ENCODE data around the gene IFITM1. TPM values are rescaled to one million over a fixed set of nuclear protein-coding genes. Genes with fewer than 3 reads are reported as not detected.
A peak's percentile ranks its signal among the peaks of the same experiment; 100 is the strongest.

IFITM1 gene
- total and polyA plus RNA-seq, 2 experiments from 2014 or later = 68.9 to 74.3 TPM

- Histone ChIP-seq H3K27me3 (no peaks in the 10 kb centered on the region), H3K9me3 (ENCODE audit: low read depth) (no peaks in the 10 kb centered on the region), H3K4me1 (ENCODE audit: low read depth) (no peaks in the 10 kb centered on the region), H3K4me3 (no peak within 1 kb of the TSS), H3K27ac (no peak within 1 kb of the TSS), H3K36me3 (no peaks in the 10 kb centered on the region)
- no peak for TF ChIP-seq CTCF (IDR thresholded peaks at IDR 0.05; ENCODE audit: low read depth, low read length)
- no peak for DNase-seq (ENCODE audit: low read depth in 1 of 2, low spot score in 1 of 2)
Observed at GRCh38 chr11:299081-299891, 14.6 kb upstream of the IFITM1 start, which contains the start of gene IFITM5. IFITM5 (minus strand) TSS chr11:299526; CDS start chr11:299490, 36 bp downstream.

GRCh38 chr11:299951-300735, 13.7 kb upstream of the IFITM1 start:
- peak; percentile 37 for TF ChIP-seq CTCF (IDR thresholded peaks at IDR 0.05; ENCODE audit: low read depth, low read length)
- DNase-seq (ENCODE audit: low read depth in 1 of 2, low spot score in 1 of 2) = peak; percentile 38 to 47
- Histone ChIP-seq H3K36me3 (no peaks in the 10 kb centered on the region), H3K4me1 (ENCODE audit: low read depth) (no peaks in the 10 kb centered on the region), H3K27ac (no peak overlapping the region), H3K4me3 (no peak overlapping the region), H3K27me3 (no peaks in the 10 kb centered on the region), H3K9me3 (ENCODE audit: low read depth) (no peaks in the 10 kb centered on the region)

- no peak for DNase-seq (ENCODE audit: low read depth in 1 of 2, low spot score in 1 of 2)
- Histone ChIP-seq H3K27ac (no peak overlapping the region), H3K4me3 (no peak overlapping the region), H3K4me1 (ENCODE audit: low read depth) (peaks cover 15% of the 10 kb centered on the region), H3K27me3 (no peaks in the 10 kb centered on the region), H3K36me3 (no peaks in the 10 kb centered on the region), H3K9me3 (ENCODE audit: low read depth) (no peaks in the 10 kb centered on the region)
- no peak for TF ChIP-seq CTCF (IDR thresholded peaks at IDR 0.05; ENCODE audit: low read depth, low read length)
Observed at GRCh38 chr11:303363-303762, 10.5 kb upstream of the IFITM1 start.

GRCh38 chr11:304061-304506, 9.8 kb upstream of the IFITM1 start:
- Histone ChIP-seq H3K27me3 (no peaks in the 10 kb centered on the region), H3K36me3 (no peaks in the 10 kb centered on the region), H3K27ac (no peak overlapping the region), H3K9me3 (ENCODE audit: low read depth) (no peaks in the 10 kb centered on the region), H3K4me1 (ENCODE audit: low read depth) (peaks cover 16% of the 10 kb centered on the region), H3K4me3 (no peak overlapping the region)
- no peak for TF ChIP-seq CTCF (IDR thresholded peaks at IDR 0.05; ENCODE audit: low read depth, low read length)
- no peak for DNase-seq (ENCODE audit: low read depth in 1 of 2, low spot score in 1 of 2)

- Histone ChIP-seq H3K9me3 (ENCODE audit: low read depth) (no peaks in the 10 kb centered on the region), H3K4me1 (ENCODE audit: low read depth) (peaks cover 16% of the 10 kb centered on the region), H3K4me3 (no peak overlapping the region), H3K36me3 (no peaks in the 10 kb centered on the region), H3K27ac (no peak overlapping the region), H3K27me3 (no peaks in the 10 kb centered on the region)
- DNase-seq (ENCODE audit: low read depth in 1 of 2, low spot score in 1 of 2) = peak; percentile 65 to 89
- peak; percentile 71 for TF ChIP-seq CTCF (IDR thresholded peaks at IDR 0.05; ENCODE audit: low read depth, low read length)
Observed at GRCh38 chr11:304915-305843, 8.7 kb upstream of the IFITM1 start.
